ENCODE results near the gene PTGFRN.

PTGFRN gene

GRCh38 chr1:116941670-116942069 lies 32.0 kb downstream of the PTGFRN start:
- no peak for DNase-seq (ENCODE audit: low read depth in 2 of 2, low spot score in 1 of 2)

GRCh38 chr1:116942344-116942743 lies 32.6 kb downstream of the PTGFRN start:
- no peak for DNase-seq (ENCODE audit: low read depth in 2 of 2, low spot score in 1 of 2)

- DNase-seq (ENCODE audit: low read depth in 2 of 2, low spot score in 1 of 2) = no peak
Measured at GRCh38 chr1:116943438-116943837, 33.7 kb downstream of the PTGFRN start.

- DNase-seq (ENCODE audit: low read depth in 2 of 2, low spot score in 1 of 2) = no peak
Measured at GRCh38 chr1:116944613-116945012, 34.9 kb downstream of the PTGFRN start.

GRCh38 chr1:116945421-116945820 lies 35.7 kb downstream of the PTGFRN start:
- DNase-seq (ENCODE audit: low read depth in 2 of 2, low spot score in 1 of 2) = no peak

GRCh38 chr1:116945996-116946395 lies 36.3 kb downstream of the PTGFRN start:
- DNase-seq (ENCODE audit: low read depth in 2 of 2, low spot score in 1 of 2) = no peak

GRCh38 chr1:116947092-116947860 lies 37.6 kb downstream of the PTGFRN start:
- DNase-seq (ENCODE audit: low read depth in 2 of 2, low spot score in 1 of 2) = no peak

GRCh38 chr1:116948046-116948445 lies 38.3 kb downstream of the PTGFRN start:
- DNase-seq (ENCODE audit: low read depth in 2 of 2, low spot score in 1 of 2) = no peak

- DNase-seq (ENCODE audit: low read depth in 2 of 2, low spot score in 1 of 2) = no peak
Measured at GRCh38 chr1:116948642-116949041, 38.9 kb downstream of the PTGFRN start.

GRCh38 chr1:116949213-116949985 lies 39.7 kb downstream of the PTGFRN start:
- DNase-seq (ENCODE audit: low read depth in 2 of 2, low spot score in 1 of 2) = no peak

- no peak for DNase-seq (ENCODE audit: low read depth in 2 of 2, low spot score in 1 of 2)
Measured at GRCh38 chr1:116950517-116951199, 40.9 kb downstream of the PTGFRN start.

- DNase-seq (ENCODE audit: low read depth in 2 of 2, low spot score in 1 of 2) = no peak
Measured at GRCh38 chr1:116951200-116951935, 41.7 kb downstream of the PTGFRN start.

- no peak for DNase-seq (ENCODE audit: low read depth in 2 of 2, low spot score in 1 of 2)
Measured at GRCh38 chr1:116952738-116953275, 43.1 kb downstream of the PTGFRN start.

- DNase-seq (ENCODE audit: low read depth in 2 of 2, low spot score in 1 of 2) = no peak
Measured at GRCh38 chr1:116954440-116954839, 44.7 kb downstream of the PTGFRN start.

GRCh38 chr1:116956378-116956777 lies 46.7 kb downstream of the PTGFRN start:
- DNase-seq (ENCODE audit: low read depth in 2 of 2, low spot score in 1 of 2) = no peak

GRCh38 chr1:116957646-116958045 lies 47.9 kb downstream of the PTGFRN start:
- no peak for DNase-seq (ENCODE audit: low read depth in 2 of 2, low spot score in 1 of 2)

- no peak for DNase-seq (ENCODE audit: low read depth in 2 of 2, low spot score in 1 of 2)
Measured at GRCh38 chr1:116958110-116958509, 48.4 kb downstream of the PTGFRN start.

- DNase-seq (ENCODE audit: low read depth in 2 of 2, low spot score in 1 of 2) = no peak
Measured at GRCh38 chr1:116958977-116959376, 49.3 kb downstream of the PTGFRN start.

GRCh38 chr1:116961606-116962005 lies 51.9 kb downstream of the PTGFRN start:
- DNase-seq (ENCODE audit: low read depth in 2 of 2, low spot score in 1 of 2) = no peak

GRCh38 chr1:116962987-116963639 lies 53.4 kb downstream of the PTGFRN start:
- no peak for DNase-seq (ENCODE audit: low read depth in 2 of 2, low spot score in 1 of 2)

Measured in stimulated activated CD8-positive, alpha-beta memory T cell treated with anti-CD3 and anti-CD28 coated beads, Interleukin-4, amount 100 ng/mL, for 4 hours (primary cell).